Tibial artery (tissue), 4 donors: ENCODE measurements around the gene TMA16.

Experiments
- DNase-seq, 2 donors: peaks; one replicate each; pipeline ENCODE4 v3.0.0-alpha.2; 2019
- H3K27ac ChIP-seq, 2 donors: fragments of 200-600 bp; sonication (generic) in 1 of 2; 1 replicate in 1 of 2; 2 replicates in 1 of 2; pipeline ENCODE4 v1.5.1; 2018 to 2019; ENCODE audit warnings: mild to moderate bottlenecking in 1 of 2
- H3K27me3 ChIP-seq, 2 donors: fragments of 200-600 bp; sonication (generic) in 1 of 2; one replicate each; pipeline versions ENCODE4 v1.5.1 to v1.6.0; 2016 to 2019
- H3K36me3 ChIP-seq, 3 donors: fragments of 200-600 bp; sonication (generic) in 2 of 3; one replicate each; pipeline ENCODE4 v1.5.1; 2016 to 2019; ENCODE audit warnings: mild to moderate bottlenecking in 2 of 3
- H3K4me1 ChIP-seq, 4 donors: fragments of 200-600 bp; sonication (generic) in 2 of 4; 1 replicate in 3 of 4; 2 replicates in 1 of 4; pipeline ENCODE4 v1.5.1; 2016 to 2019
- H3K4me3 ChIP-seq, 2 donors: fragments of 200-600 bp; sonication (generic) in 1 of 2; 1 replicate in 1 of 2; 2 replicates in 1 of 2; pipeline ENCODE4 v1.5.1; 2018 to 2019; ENCODE audit warnings: mild to moderate bottlenecking in 2 of 2
- H3K9me3 ChIP-seq, 3 donors: fragments of 200-600 bp; sonication (generic) in 1 of 3; one replicate each; pipeline ENCODE4 v1.5.1; 2016 to 2019
- CTCF ChIP-seq, 2 experiments: fragments of 200-600 bp in 1 of 2; fragments of 450-650 bp in 1 of 2; IDR thresholded peaks; one replicate each; pipeline ENCODE4 v1.5.1; 2017 to 2019; ENCODE audit warnings: antibody characterized with exemption in 2 of 2, mild to moderate bottlenecking in 1 of 2, moderate library complexity in 1 of 2
- intact Hi-C: fragments of 100-400 bp; cut with DNase I; formaldehyde crosslinking; loops from one replicate; pipeline ENCODE4 v1.15.0; 2023; ENCODE audit warnings: low total_unique reads

TMA16 gene

DNA sequence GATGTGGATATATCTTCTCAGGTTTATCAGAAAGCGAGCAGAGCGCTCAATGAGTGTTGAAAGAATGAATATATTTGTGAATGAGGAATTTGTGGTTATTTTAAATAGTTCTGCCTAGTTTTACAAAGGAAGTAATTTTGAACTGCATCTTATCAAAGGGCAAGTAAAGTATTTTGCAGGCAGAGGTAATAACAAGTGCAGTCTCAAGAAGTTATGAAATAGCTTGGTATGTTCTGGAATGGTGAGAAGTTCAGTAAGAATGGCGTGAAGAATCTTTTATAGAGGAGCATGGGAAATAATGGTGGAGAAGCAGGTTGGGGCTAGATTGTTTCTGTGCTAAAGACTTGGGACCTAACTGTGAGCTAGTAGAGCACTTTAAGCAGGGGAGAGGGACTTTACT is 10.9 kb downstream of the TMA16 start:
- intact Hi-C loops = no loop called here
- H3K27ac ChIP-seq = no peak overlapping the region
- peaks cover 0 to 17% (median 0%) of the 10 kb centered on the region in 4 donors for H3K4me1 ChIP-seq
- TF ChIP-seq CTCF (IDR thresholded peaks at IDR 0.05) = no peak
- H3K9me3 ChIP-seq = no peaks in the 10 kb centered on the region
- peaks cover 0 to 14% (median 6%) of the 10 kb centered on the region in 3 donors for H3K36me3 ChIP-seq
- H3K27me3 ChIP-seq = no peaks in the 10 kb centered on the region
- no peak overlapping the region for H3K4me3 ChIP-seq
- DNase-seq = no peak

DNA sequence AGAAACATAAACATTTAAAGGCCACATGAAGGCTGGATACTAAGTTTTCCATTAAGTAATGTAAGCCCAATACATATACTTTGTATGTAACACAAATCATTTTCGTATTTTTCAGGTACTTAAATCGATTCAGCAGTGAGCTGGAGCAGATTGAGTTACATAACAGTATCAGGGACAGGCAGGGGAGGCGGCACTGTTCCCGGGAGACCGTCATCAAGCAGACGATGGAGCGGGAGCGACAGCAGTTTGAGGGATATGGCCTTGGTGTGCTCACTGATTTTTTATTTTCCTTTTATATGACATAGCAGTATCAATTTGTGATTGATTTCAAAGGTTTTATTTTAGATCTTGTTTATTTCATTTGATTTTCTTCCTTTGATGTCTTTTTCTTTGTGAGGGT is 20.7 kb downstream of the TMA16 start:
- Histone ChIP-seq H3K27ac (no peak overlapping the region), H3K4me1 (no peaks in the 10 kb centered on the region), H3K27me3 (no peaks in the 10 kb centered on the region), H3K4me3 (no peak overlapping the region), H3K9me3 (no peaks in the 10 kb centered on the region), H3K36me3 (peaks cover 25 to 46% (median 36%) of the 10 kb centered on the region in 3 donors)
- intact Hi-C loops = no loop called here
- no peak for TF ChIP-seq CTCF (IDR thresholded peaks at IDR 0.05)
- DNase-seq = no peak

GRCh38 chr4:163523791-163524365 is 29.4 kb downstream of the TMA16 start:
- Histone ChIP-seq H3K27me3 (no peaks in the 10 kb centered on the region), H3K9me3 (no peaks in the 10 kb centered on the region), H3K27ac (no peak overlapping the region), H3K4me1 (no peaks in the 10 kb centered on the region), H3K36me3 (peaks cover 32 to 61% (median 41%) of the 10 kb centered on the region in 3 donors), H3K4me3 (no peak overlapping the region)
- TF ChIP-seq CTCF (IDR thresholded peaks at IDR 0.05) = no peak
- DNase-seq = no peak
- intact Hi-C loops = no loop called here

DNA sequence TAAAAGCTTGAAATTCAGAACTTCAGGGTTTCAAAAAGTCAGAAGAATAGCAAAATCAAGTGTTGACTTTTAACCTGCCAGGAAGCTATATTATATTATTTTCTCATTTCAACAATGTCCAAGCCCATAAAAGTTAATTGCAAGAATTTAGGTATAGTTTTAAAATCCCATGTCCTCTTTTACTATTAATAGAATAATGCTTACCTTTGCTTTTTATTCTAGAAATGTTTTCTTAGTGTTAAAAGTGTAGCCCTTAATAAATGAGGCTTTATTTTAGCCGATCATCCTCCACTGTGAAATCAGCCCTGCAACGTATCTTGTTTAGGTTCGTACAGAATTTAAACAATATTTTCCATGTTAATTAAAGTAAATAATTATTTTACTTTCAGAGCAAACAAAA is 31.5 kb downstream of the TMA16 start:
- Histone ChIP-seq H3K4me1 (no peaks in the 10 kb centered on the region), H3K27ac (no peak overlapping the region), H3K36me3 (peaks cover 31 to 70% (median 36%) of the 10 kb centered on the region in 3 donors), H3K27me3 (no peaks in the 10 kb centered on the region), H3K9me3 (no peaks in the 10 kb centered on the region), H3K4me3 (no peak overlapping the region)
- no peak for DNase-seq
- TF ChIP-seq CTCF (IDR thresholded peaks at IDR 0.05) = no peak
- intact Hi-C loops = no loop called here

GRCh38 chr4:163527172-163527571 is 32.7 kb downstream of the TMA16 start:
- intact Hi-C loops = no loop called here
- no peak for TF ChIP-seq CTCF (IDR thresholded peaks at IDR 0.05)
- H3K9me3 ChIP-seq = no peaks in the 10 kb centered on the region
- no peak overlapping the region for H3K27ac ChIP-seq
- no peaks in the 10 kb centered on the region for H3K4me1 ChIP-seq
- H3K4me3 ChIP-seq = no peak overlapping the region
- DNase-seq = no peak
- H3K36me3 ChIP-seq = peaks cover 21 to 68% (median 34%) of the 10 kb centered on the region in 3 donors
- H3K27me3 ChIP-seq = no peaks in the 10 kb centered on the region

- no peak overlapping the region for H3K4me3 ChIP-seq
- no peak overlapping the region for H3K27ac ChIP-seq
- no peaks in the 10 kb centered on the region for H3K4me1 ChIP-seq
- TF ChIP-seq CTCF (IDR thresholded peaks at IDR 0.05) = no peak
- peaks cover 21 to 54% (median 29%) of the 10 kb centered on the region in 3 donors for H3K36me3 ChIP-seq
- intact Hi-C loops = no loop called here
- H3K9me3 ChIP-seq = no peaks in the 10 kb centered on the region
- no peak for DNase-seq
- H3K27me3 ChIP-seq = no peaks in the 10 kb centered on the region
These were observed 34.2 kb downstream of the TMA16 start for GRCh38 chr4:163528653-163529052.
